ENCODE results near the gene DPYSL3. TPM values are rescaled to one million over a fixed set of nuclear protein-coding genes. Genes with fewer than 3 reads are reported as not detected.

The DPYSL3 gene
- total RNA-seq, 2 donors from 2014 or later, result 6.5 to 10.5 TPM

- WGBS, 2 donors, result 62 to 69% methylated on average over 3 of the region's 3 CpGs
These were observed 18.9 kb downstream of the DPYSL3 start for GRCh38 chr5:147490989-147491388.

GRCh38 chr5:147487031-147487750, 22.7 kb downstream of the DPYSL3 start:
- Histone ChIP-seq H3K4me1 (no peaks in the 10 kb centered on the region), H3K9me3 (no peaks in the 10 kb centered on the region), H3K36me3 (replicated peaks in 1 of 2; ENCODE audit: insufficient read depth in 1 of 2, low read depth in 2 of 2) (no peaks in the 10 kb centered on the region), H3K4me3 (no peak overlapping the region), H3K27ac (no peak overlapping the region), H3K27me3 (no peaks in the 10 kb centered on the region)
- no peak for DNase-seq
- no peak for ATAC-seq
- 56 to 59% methylated on average over 4 of the region's 4 CpGs for WGBS, 2 donors
- intact Hi-C loops (cut with DNase I), result no loop called here
- TF ChIP-seq POLR2A (IDR thresholded peaks at IDR 0.05) (no peak), CTCF (IDR thresholded peaks at IDR 0.05) (no peak)

More at GRCh38 chr5:147490989-147491388, 18.9 kb downstream of the DPYSL3 start:
- ATAC-seq, result no peak
- H3K4me1 ChIP-seq, result no peaks in the 10 kb centered on the region
- no peak for TF ChIP-seq POLR2A (IDR thresholded peaks at IDR 0.05)
- TF ChIP-seq CTCF (IDR thresholded peaks at IDR 0.05), result no peak
- H3K27me3 ChIP-seq, result no peaks in the 10 kb centered on the region
- no peak for DNase-seq
- no peaks in the 10 kb centered on the region for H3K36me3 ChIP-seq (replicated peaks in 1 of 2; ENCODE audit: insufficient read depth in 1 of 2, low read depth in 2 of 2)
- no peak overlapping the region for H3K27ac ChIP-seq
- no peaks in the 10 kb centered on the region for H3K9me3 ChIP-seq
- H3K4me3 ChIP-seq, result no peak overlapping the region
- intact Hi-C loops (cut with DNase I), result no loop called here

DNA sequence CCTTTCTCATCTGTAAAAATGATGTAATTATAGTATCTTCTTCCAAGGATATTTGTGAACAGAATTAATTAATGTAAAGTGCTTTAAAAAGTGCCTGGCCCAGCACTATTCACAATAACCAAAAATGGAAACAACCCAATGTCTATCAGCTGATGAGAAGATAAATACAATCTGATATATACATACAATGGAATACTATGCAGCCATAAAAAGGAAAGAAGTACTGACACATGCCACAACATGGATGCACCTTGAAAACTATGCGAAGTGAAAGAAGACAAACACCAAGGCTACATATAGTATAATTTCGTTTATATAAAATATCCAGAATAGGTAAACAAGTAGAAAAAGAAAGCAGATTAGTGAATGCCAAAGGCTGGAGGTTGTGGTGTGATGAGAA, 24.1 kb downstream of the DPYSL3 start:
- Histone ChIP-seq H3K9me3 (no peaks in the 10 kb centered on the region), H3K4me1 (no peaks in the 10 kb centered on the region), H3K27ac (no peak overlapping the region), H3K27me3 (no peaks in the 10 kb centered on the region), H3K4me3 (no peak overlapping the region), H3K36me3 (replicated peaks in 1 of 2; ENCODE audit: insufficient read depth in 1 of 2, low read depth in 2 of 2) (no peaks in the 10 kb centered on the region)
- no peak for TF ChIP-seq POLR2A (IDR thresholded peaks at IDR 0.05)
- no peak for TF ChIP-seq CTCF (IDR thresholded peaks at IDR 0.05)
- intact Hi-C loops (cut with DNase I), result no loop called here
- no peak for DNase-seq
- no peak for ATAC-seq
- WGBS, 2 donors, result 54 to 63% methylated on average over 2 of the region's 2 CpGs

DNA sequence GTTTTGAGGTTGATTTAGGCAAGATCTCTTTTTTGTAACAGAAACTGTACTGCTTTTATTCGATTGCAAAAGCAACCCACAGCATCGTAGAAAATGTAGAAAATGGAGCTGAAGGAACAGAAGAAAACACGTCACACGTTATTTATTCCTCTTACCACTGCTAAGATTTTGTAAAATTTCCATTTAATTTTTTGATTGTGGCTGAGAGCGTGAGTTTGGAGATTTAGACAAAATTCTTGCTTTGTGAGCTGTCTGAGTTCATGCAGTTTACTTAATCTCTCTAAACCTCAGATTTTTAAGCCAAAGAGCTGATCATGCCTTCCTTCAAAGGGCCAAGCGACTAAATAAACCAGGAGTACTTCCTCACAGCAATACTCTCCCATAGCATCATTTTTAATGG, 24.8 kb downstream of the DPYSL3 start:
- ATAC-seq, result no peak
- no peaks in the 10 kb centered on the region for H3K4me1 ChIP-seq
- H3K27ac ChIP-seq, result peak overlapping the region in 2 of 4 donors; percentile 14 to 42
- no peaks in the 10 kb centered on the region for H3K9me3 ChIP-seq
- no peak for DNase-seq
- no peaks in the 10 kb centered on the region for H3K27me3 ChIP-seq
- TF ChIP-seq CTCF (IDR thresholded peaks at IDR 0.05), result no peak
- TF ChIP-seq POLR2A (IDR thresholded peaks at IDR 0.05), result no peak
- H3K4me3 ChIP-seq, result no peak overlapping the region
- WGBS, 2 donors, result 74 to 77% methylated on average over 6 of the region's 6 CpGs
- H3K36me3 ChIP-seq (replicated peaks in 1 of 2; ENCODE audit: insufficient read depth in 1 of 2, low read depth in 2 of 2), result no peaks in the 10 kb centered on the region
- intact Hi-C loops (cut with DNase I), result no loop called here

- H3K4me3 ChIP-seq, result no peak overlapping the region
- no peak for TF ChIP-seq CTCF (IDR thresholded peaks at IDR 0.05)
- TF ChIP-seq POLR2A (IDR thresholded peaks at IDR 0.05), result no peak
- intact Hi-C loops (cut with DNase I), result no loop called here
- H3K27ac ChIP-seq, result peak overlapping the region in 3 of 4 donors; percentile 14 to 42 (median 21)
- no peaks in the 10 kb centered on the region for H3K27me3 ChIP-seq
- no peak for DNase-seq
- 71% methylated on average over 3 of the region's 3 CpGs for WGBS, 2 donors
- no peaks in the 10 kb centered on the region for H3K4me1 ChIP-seq
- no peaks in the 10 kb centered on the region for H3K36me3 ChIP-seq (replicated peaks in 1 of 2; ENCODE audit: insufficient read depth in 1 of 2, low read depth in 2 of 2)
- no peaks in the 10 kb centered on the region for H3K9me3 ChIP-seq
- ATAC-seq, result no peak
These were observed 25.2 kb downstream of the DPYSL3 start for GRCh38 chr5:147484708-147485020.

Measured in body of pancreas (tissue), 4 donors.